Measurements from ENCODE around the gene KCNK7. TPM values are rescaled to one million over a fixed set of nuclear protein-coding genes. Genes with fewer than 3 reads are reported as not detected.
A peak's percentile ranks its signal among the peaks of the same experiment; 100 is the strongest.
"Not testable (repeated sequence)": the region's sequence is repeated elsewhere in the genome, so short reads cannot be mapped to it uniquely, and the experiment has no call there.

The KCNK7 gene
- total RNA-seq, 1 donor from 2014 or later, result not detected

GRCh38 chr11:65574811-65575567 is 20.6 kb downstream of the KCNK7 start:
- ATAC-seq, result peak; percentile 1
- peak; percentile 65 for DNase-seq (ENCODE audit: low spot score)

GRCh38 chr11:65574109-65574810 is 21.3 kb downstream of the KCNK7 start:
- DNase-seq (ENCODE audit: low spot score) (peak; percentile 85), ATAC-seq (peak; percentile 61)

- DNase-seq (ENCODE audit: low spot score), result peak; percentile 72
- no peak for ATAC-seq
Measured at GRCh38 chr11:65573391-65574079, 22.1 kb downstream of the KCNK7 start.

GRCh38 chr11:65572356-65573051 is 23.1 kb downstream of the KCNK7 start, which contains the start of gene FAM89B:
FAM89B (plus strand) TSS chr11:65572538; CDS start chr11:65572670, 132 bp downstream.
- ATAC-seq (peak; percentile 51), DNase-seq (ENCODE audit: low spot score) (peak; percentile 91)

GRCh38 chr11:65571940-65572339 is 23.7 kb downstream of the KCNK7 start:
- no peak for DNase-seq (ENCODE audit: low spot score)
- no peak for ATAC-seq

GRCh38 chr11:65571420-65571819 is 24.2 kb downstream of the KCNK7 start:
- DNase-seq (ENCODE audit: low spot score), result no peak
- no peak for ATAC-seq

- ATAC-seq, result peak; percentile 73
- peak; percentile 98 for DNase-seq (ENCODE audit: low spot score)
Measured at GRCh38 chr11:65569973-65570918, 25.4 kb downstream of the KCNK7 start, which contains the start of gene ZNRD2. ZNRD2 (plus strand) TSS chr11:65570477; CDS start chr11:65570492, 15 bp downstream.

GRCh38 chr11:65569164-65569972 is 26.2 kb downstream of the KCNK7 start:
- no peak for DNase-seq (ENCODE audit: low spot score)
- ATAC-seq, result peak; percentile 10

GRCh38 chr11:65565624-65566453 is 29.8 kb downstream of the KCNK7 start:
- ATAC-seq, result no peak
- no peak for DNase-seq (ENCODE audit: low spot score)

- not testable (repeated sequence) for ATAC-seq
Measured at GRCh38 chr11:65564879-65565559, 30.6 kb downstream of the KCNK7 start.

GRCh38 chr11:65563601-65564000 is 32.0 kb downstream of the KCNK7 start:
- DNase-seq (ENCODE audit: low spot score) (no peak), ATAC-seq (no peak)

More at GRCh38 chr11:65564879-65565559, 30.6 kb downstream of the KCNK7 start:
- DNase-seq (ENCODE audit: low spot score), result not testable (repeated sequence)

GRCh38 chr11:65562788-65563187 is 32.8 kb downstream of the KCNK7 start:
- DNase-seq (ENCODE audit: low spot score) (no peak), ATAC-seq (no peak)

- ATAC-seq (no peak), DNase-seq (ENCODE audit: low spot score) (no peak)
Measured at GRCh38 chr11:65562020-65562419, 33.6 kb downstream of the KCNK7 start.

GRCh38 chr11:65560555-65561418 is 34.8 kb downstream of the KCNK7 start:
- DNase-seq (ENCODE audit: low spot score), result no peak
- ATAC-seq, result peak; percentile 39

- peak; percentile 15 for ATAC-seq
- DNase-seq (ENCODE audit: low spot score), result no peak
Measured at GRCh38 chr11:65559951-65560537, 35.6 kb downstream of the KCNK7 start.

GRCh38 chr11:65559535-65559934 is 36.1 kb downstream of the KCNK7 start:
- DNase-seq (ENCODE audit: low spot score) (no peak), ATAC-seq (no peak)
